CD14-positive monocyte (primary cell): ENCODE measurements around the gene ZNF611. TPM values are rescaled to one million over a fixed set of nuclear protein-coding genes. Genes with fewer than 3 reads are reported as not detected.
"Not testable (repeated sequence)": the region's sequence is repeated elsewhere in the genome, so short reads cannot be mapped to it uniquely, and the experiment has no call there.

Experiments used
- DNase-seq, 3 donors: peaks; one replicate each; pipeline ENCODE4 v3.0.0-alpha.2; 2011 to 2022
- H2AFZ ChIP-seq: 2 replicates; pipeline ENCODE4 v1.6.0; 2012; ENCODE audit warnings: mild to moderate bottlenecking, low read depth, low read length, inconsistent platforms; ENCODE audit not compliant: insufficient read depth, poor library complexity, severe bottlenecking
- H3K27ac ChIP-seq, 2 donors: 1 replicate in 1 of 2; 2 replicates in 1 of 2; pipeline ENCODE4 v1.5.1; 2012 to 2013; ENCODE audit warnings: low read length in 2 of 2, control low read depth in 1 of 2, inconsistent platforms in 1 of 2, low read depth in 1 of 2, mild to moderate bottlenecking in 1 of 2
- H3K27me3 ChIP-seq, 2 donors: one replicate each; pipeline versions ENCODE4 v1.6.0 to v1.6.1; 2011 to 2013; ENCODE audit warnings: low read length in 2 of 2; ENCODE audit not compliant: control insufficient read depth in 2 of 2, insufficient read depth in 2 of 2
- H3K36me3 ChIP-seq, 2 donors: replicated peaks in 1 of 2; 1 replicate in 1 of 2; 2 replicates in 1 of 2; pipeline versions ENCODE4 v1.5.1 to v1.6.1; 2012 to 2013; ENCODE audit warnings: low read length in 2 of 2, control low read depth in 1 of 2, inconsistent platforms in 1 of 2, mild to moderate bottlenecking in 1 of 2; ENCODE audit not compliant: insufficient read depth in 2 of 2, control insufficient read depth in 1 of 2
- H3K4me1 ChIP-seq, 2 donors: 1 replicate in 1 of 2; 2 replicates in 1 of 2; pipeline versions ENCODE4 v1.5.1 to v1.6.1; 2012 to 2013; ENCODE audit warnings: low read length in 2 of 2, control low read depth in 1 of 2, inconsistent platforms in 1 of 2, mild to moderate bottlenecking in 1 of 2, moderate library complexity in 1 of 2; ENCODE audit not compliant: insufficient read depth in 2 of 2, control insufficient read depth in 1 of 2
- H3K4me2 ChIP-seq: replicated peaks from 2 replicates; pipeline ENCODE3; 2012; ENCODE audit warnings: low read length, moderate library complexity, mild to moderate bottlenecking; ENCODE audit not compliant: poor library complexity, severe bottlenecking; ENCODE audit errors: extremely low read depth
- H3K4me3 ChIP-seq, 3 experiments: fragments of 200-600 bp in 1 of 3; sonication (generic) in 1 of 3; replicated peaks in 1 of 3; 1 replicate in 2 of 3; 2 replicates in 1 of 3; pipeline ENCODE4 v1.5.1; 2011 to 2013; ENCODE audit warnings: low read length in 3 of 3, mild to moderate bottlenecking in 3 of 3, control low read depth in 2 of 3, low read depth in 2 of 3, inconsistent platforms in 1 of 3, moderate library complexity in 1 of 3
- H3K79me2 ChIP-seq: 2 replicates; pipeline ENCODE4 v1.6.0; 2012; ENCODE audit warnings: mild to moderate bottlenecking, control low read depth, inconsistent platforms, low read length, moderate library complexity; ENCODE audit not compliant: insufficient read depth
- H3K9ac ChIP-seq: 2 replicates; pipeline ENCODE4 v1.6.0; 2017; ENCODE audit warnings: low read length, mild to moderate bottlenecking; ENCODE audit not compliant: insufficient read depth, poor library complexity, severe bottlenecking
- H3K9me3 ChIP-seq, 2 donors: replicated peaks in 1 of 2; 1 replicate in 1 of 2; 2 replicates in 1 of 2; pipeline versions ENCODE4 v1.5.1 to v1.6.1; 2012 to 2013; ENCODE audit warnings: low read length in 2 of 2, control low read depth in 1 of 2; ENCODE audit not compliant: control insufficient read depth in 1 of 2, insufficient read depth in 1 of 2
- H4K20me1 ChIP-seq: 2 replicates; pipeline ENCODE4 v1.6.0; 2012; ENCODE audit warnings: mild to moderate bottlenecking, low read length, control low read depth, moderate library complexity; ENCODE audit not compliant: insufficient read depth
- H3K27ac Mint-ChIP-seq, 7 donors: one replicate each; pipeline ENCODE4 v1.8.0; 2020; ENCODE audit warnings: mild to moderate bottlenecking in 7 of 7, mixed read lengths in 7 of 7, moderate library complexity in 6 of 7, inconsistent platforms in 2 of 7
- H3K27me3 Mint-ChIP-seq, 3 donors: one replicate each; pipeline ENCODE4 v1.8.0; 2021 to 2022; ENCODE audit warnings: low read depth in 3 of 3, mild to moderate bottlenecking in 3 of 3, mixed read lengths in 3 of 3, moderate library complexity in 3 of 3, inconsistent platforms in 1 of 3
- H3K36me3 Mint-ChIP-seq, 2 donors: one replicate each; pipeline ENCODE4 v1.8.0; 2020; ENCODE audit warnings: mixed read lengths in 2 of 2, inconsistent platforms in 1 of 2, mild to moderate bottlenecking in 1 of 2
- H3K4me1 Mint-ChIP-seq: one replicate; pipeline ENCODE4 v1.8.0; 2020; ENCODE audit warnings: mild to moderate bottlenecking, mixed read lengths
- H3K4me3 Mint-ChIP-seq, 2 donors: one replicate each; pipeline ENCODE4 v1.8.0; 2020; ENCODE audit warnings: mild to moderate bottlenecking in 2 of 2, mixed read lengths in 2 of 2, moderate library complexity in 1 of 2
- H3K9me3 Mint-ChIP-seq, 7 donors: one replicate each; pipeline ENCODE4 v1.8.0; 2020 to 2022; ENCODE audit warnings: mixed read lengths in 7 of 7, mild to moderate bottlenecking in 6 of 7, moderate library complexity in 6 of 7, inconsistent platforms in 2 of 7
- CTCF ChIP-seq: fragments of 200-600 bp; IDR thresholded peaks from one replicate; pipeline ENCODE4 v1.8.0; 2022; ENCODE audit warnings: antibody characterized with exemption, mild to moderate bottlenecking
- WGBS: methylation state at CpG from one replicate; pipeline ENCODE4 v1.1.5; 2013; ENCODE audit warnings: missing lambda C conversion rate; ENCODE audit not compliant: insufficient coverage; 5-methylcytosine and 5-hydroxymethylcytosine counted together
- intact Hi-C, 2 donors: fragments of 100-400 bp; cut with micrococcal nuclease; formaldehyde crosslinking; loops; one replicate each; pipeline versions ENCODE4 v1.15.0 to v1.15.1; 2023
- polyA plus RNA-seq, 3 donors: library from polyadenylated mRNA; depleted of rRNA in 1 of 3; unstranded in 2 of 3; stranded (reverse) in 1 of 3; fragments of 300-500 nt in 2 of 3; fragments of >200 nt in 1 of 3; fragmentation: Illumina TruSeq in 2 of 3; gene quantifications; 1 replicate in 2 of 3; 2 replicates in 1 of 3; pipeline ENCODE4 v1.2.3, GENCODE V29; 2012 to 2021

Gene ZNF611
- polyA plus RNA-seq, 3 donors, result 5.5 to 20.2 (median 12.0) TPM

- peaks cover 26 to 93% (median 66%) of the 10 kb centered on the region in 7 donors for H3K9me3 Mint-ChIP-seq
These were observed 12.5 kb downstream of the ZNF611 start for GRCh38 chr19:52722062-52723003.

GRCh38 chr19:52720541-52720940 is 14.3 kb downstream of the ZNF611 start:
- H3K36me3 Mint-ChIP-seq, result peaks cover 53 to 70% of the 10 kb centered on the region in 2 donors
- H2AFZ ChIP-seq, H3K4me3 ChIP-seq, H3K27ac Mint-ChIP-seq, H3K27me3 Mint-ChIP-seq, DNase-seq, H3K4me2 ChIP-seq, H3K4me1 ChIP-seq, H3K9ac ChIP-seq, H3K27ac ChIP-seq, H3K27me3 ChIP-seq, H4K20me1 ChIP-seq, H3K79me2 ChIP-seq, intact Hi-C loops, H3K4me3 Mint-ChIP-seq: not testable (repeated sequence)
- H3K4me1 Mint-ChIP-seq, result peaks cover 17% of the 10 kb centered on the region
- peaks cover 31 to 55% of the 10 kb centered on the region in 2 donors for H3K9me3 ChIP-seq
- peaks cover 25 to 44% of the 10 kb centered on the region in 2 donors for H3K36me3 ChIP-seq
- peaks cover 26 to 90% (median 65%) of the 10 kb centered on the region in 7 donors for H3K9me3 Mint-ChIP-seq
- 100% methylated on average over 19 of the region's 21 CpGs for WGBS

More at GRCh38 chr19:52722062-52723003, 12.5 kb downstream of the ZNF611 start:
- Mint-ChIP-seq H3K36me3 (peaks cover 63 to 82% of the 10 kb centered on the region in 2 donors), H3K27ac (peak overlapping the region in 1 of 7 donors; percentile 82), H3K27me3 (no peaks in the 10 kb centered on the region), H3K4me1 (peaks cover 13% of the 10 kb centered on the region), H3K4me3 (no peak overlapping the region)
- Histone ChIP-seq H3K9ac (no peak overlapping the region), H3K9me3 (peaks cover 31 to 66% of the 10 kb centered on the region in 2 donors), H3K27ac (no peak overlapping the region), H3K36me3 (peaks cover 39 to 56% of the 10 kb centered on the region in 2 donors), H4K20me1 (no peaks in the 10 kb centered on the region), H3K4me2 (no peak overlapping the region), H3K27me3 (no peaks in the 10 kb centered on the region), H3K79me2 (peaks cover 7% of the 10 kb centered on the region), H2AFZ (no peak overlapping the region), H3K4me3 (no peak overlapping the region), H3K4me1 (peaks cover 0 to 5% of the 10 kb centered on the region in 2 donors)
- WGBS, result no CpG with 5 or more reads among the region's 7 CpGs
- intact Hi-C loops, result no loop called here
- no peak for DNase-seq
- no peak for TF ChIP-seq CTCF
